SK-N-MC (cell line): Measurements from ENCODE around the gene PRSS8.

Experiments used
- DNase-seq: peaks from one replicate; pipeline ENCODE4 v3.0.0-alpha.2; 2011; ENCODE audit warnings: low read depth, low spot score
- H3K27ac ChIP-seq: fragments of 200-600 bp; sonication (generic); 2 replicates; pipeline ENCODE4 v1.5.1; 2016; ENCODE audit warnings: mixed run types
- H3K36me3 ChIP-seq: fragments of 200-600 bp; sonication (generic); 2 replicates; pipeline ENCODE4 v1.6.1; 2017; ENCODE audit warnings: antibody characterized with exemption, low read length, mixed read lengths; ENCODE audit not compliant: insufficient read depth
- H3K4me3 ChIP-seq: fragments of 200-600 bp; sonication (generic); 2 replicates; pipeline ENCODE4 v1.5.1; 2016
- H3K9ac ChIP-seq: fragments of 200-600 bp; sonication (generic); 2 replicates; pipeline ENCODE4 v1.8.0; 2017; ENCODE audit warnings: mixed run types, mixed read lengths; ENCODE audit not compliant: insufficient read length
- H3K9me3 ChIP-seq: fragments of 200-600 bp; sonication (generic); 2 replicates; pipeline ENCODE4 v1.6.1; 2017; ENCODE audit warnings: low read depth, mild to moderate bottlenecking, antibody characterized with exemption, low read length, moderate library complexity, mixed read lengths
- EZH2 ChIP-seq: fragments of 200-600 bp; sonication (generic); IDR thresholded peaks from one replicate; pipeline ENCODE4 v1.6.1; 2017; ENCODE audit warnings: antibody characterized with exemption
- FOXP2 ChIP-seq: optimal IDR thresholded peaks from 2 replicates; pipeline ENCODE3; 2011; ENCODE audit warnings: mild to moderate bottlenecking, moderate library complexity; ENCODE audit not compliant: insufficient read depth; ENCODE audit errors: extremely low read length, control extremely low read depth
- POLR2AphosphoS5 ChIP-seq: IDR thresholded peaks from 2 replicates; pipeline ENCODE4 v1.6.1; 2012; ENCODE audit warnings: mild to moderate bottlenecking, low read depth, low read length, borderline replicate concordance

PRSS8 gene

DNA sequence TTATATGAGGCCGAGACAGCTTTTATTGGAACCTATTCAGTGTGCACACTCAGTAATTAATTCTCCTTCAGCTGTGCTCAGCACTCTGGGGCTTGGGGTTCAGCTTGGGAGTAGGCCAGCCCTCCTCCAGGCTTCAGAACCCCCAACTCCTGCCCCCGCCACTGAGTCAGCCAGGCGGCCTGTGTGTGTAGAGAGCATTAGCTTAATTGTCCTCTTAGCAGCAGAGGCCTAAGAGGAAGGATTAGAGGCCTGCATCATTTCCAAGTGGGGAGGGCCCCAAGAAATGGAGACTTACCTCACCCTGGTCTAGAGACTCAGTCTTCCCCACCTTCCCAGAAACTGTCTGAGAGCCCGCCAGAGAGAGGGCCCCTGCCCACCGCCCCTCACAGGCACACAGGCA lies 47.6 kb downstream of the PRSS8 start:
- Histone ChIP-seq H3K27ac (no peak overlapping the region), H3K9me3 (no peaks in the 10 kb centered on the region), H3K4me3 (no peak overlapping the region), H3K36me3 (peaks cover 12% of the 10 kb centered on the region; the same call in 1 of the 2 replicates), H3K9ac (no peak overlapping the region)
- DNase-seq: no peak
- no peak for TF ChIP-seq EZH2
- TF ChIP-seq FOXP2: no peak
- TF ChIP-seq POLR2AphosphoS5: no peak

DNA sequence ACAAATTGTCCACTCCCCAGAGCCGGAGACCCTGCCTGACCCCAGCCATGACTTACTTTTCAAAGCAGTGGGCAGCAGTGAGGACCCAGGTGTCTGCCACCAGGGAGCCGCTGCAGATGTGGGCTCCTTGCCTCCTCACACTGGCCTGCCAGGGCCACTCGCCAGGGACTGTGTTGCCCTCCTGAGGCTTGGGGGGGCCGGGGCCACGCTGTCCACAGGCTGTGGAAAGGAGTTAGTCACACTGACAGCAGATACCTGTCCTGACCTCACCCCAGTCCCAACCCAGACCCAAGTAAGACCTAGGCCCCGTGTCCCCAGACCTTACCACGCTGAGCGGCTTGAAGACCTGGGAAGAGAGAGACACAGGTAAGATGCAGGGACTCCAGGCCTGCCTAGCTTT lies 48.0 kb downstream of the PRSS8 start:
- Histone ChIP-seq H3K9ac (no peak overlapping the region), H3K36me3 (peaks cover 12% of the 10 kb centered on the region; the same call in 1 of the 2 replicates), H3K4me3 (no peak overlapping the region), H3K27ac (no peak overlapping the region), H3K9me3 (no peaks in the 10 kb centered on the region)
- no peak for TF ChIP-seq EZH2
- TF ChIP-seq FOXP2: no peak
- no peak for TF ChIP-seq POLR2AphosphoS5
- no peak for DNase-seq

DNA sequence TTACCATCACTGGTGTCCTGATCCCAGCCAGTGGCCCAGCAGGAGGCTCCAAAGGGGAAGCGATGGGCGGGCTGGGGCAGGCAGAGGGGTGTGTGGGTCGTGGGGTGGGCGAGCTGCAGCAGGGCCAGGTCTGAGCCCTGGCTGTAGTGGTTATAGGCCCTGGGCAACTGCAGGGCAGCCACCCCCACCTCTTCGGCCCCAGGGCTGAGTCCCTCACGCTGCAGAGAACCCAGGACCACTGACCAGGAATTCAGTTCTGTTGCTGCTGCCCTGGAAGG lies 49.0 kb downstream of the PRSS8 start:
- DNase-seq: no peak
- Histone ChIP-seq H3K9me3 (no peaks in the 10 kb centered on the region), H3K36me3 (peaks cover 9% of the 10 kb centered on the region; the same call in 1 of the 2 replicates), H3K27ac (no peak overlapping the region), H3K4me3 (no peak overlapping the region), H3K9ac (no peak overlapping the region)
- TF ChIP-seq POLR2AphosphoS5 (no peak), FOXP2 (no peak)

DNA sequence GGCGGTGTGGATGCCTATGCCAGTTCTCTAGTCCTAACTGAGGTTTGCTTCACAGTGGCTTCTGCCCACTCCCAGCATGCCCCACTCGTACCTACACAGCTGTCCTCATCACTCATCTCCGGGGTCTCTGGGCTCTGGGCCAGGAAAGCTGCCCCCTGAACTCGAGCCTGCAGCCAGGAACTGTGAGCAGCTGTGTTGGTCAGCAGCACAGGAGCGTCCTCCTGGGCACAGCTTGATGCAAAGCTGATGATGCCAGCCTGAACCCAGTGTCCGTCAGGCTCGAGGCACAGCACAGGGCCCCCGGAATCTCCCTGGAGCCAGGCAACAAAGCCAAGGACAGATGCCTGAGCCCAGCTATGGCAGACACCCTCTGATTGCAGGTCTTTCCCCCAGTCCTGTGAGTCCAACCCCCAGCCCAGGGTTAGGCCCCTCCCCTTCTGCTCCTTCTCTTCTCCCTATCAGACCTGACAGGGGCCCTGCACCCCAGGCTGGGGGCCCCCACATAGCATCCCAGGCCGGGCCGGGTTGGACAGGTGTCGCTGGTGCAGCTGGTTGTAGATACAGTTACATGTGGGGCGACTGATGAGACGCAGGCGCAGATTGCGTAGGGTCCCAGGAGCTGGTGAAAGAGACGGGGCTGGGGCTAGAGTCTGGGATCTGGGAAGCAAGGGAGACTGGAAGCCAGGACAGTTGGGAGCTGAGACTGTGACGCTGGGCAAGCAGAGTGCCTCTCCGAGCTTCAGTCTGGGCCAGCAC lies 49.5 kb downstream of the PRSS8 start:
- Histone ChIP-seq H3K36me3 (peaks cover 8% of the 10 kb centered on the region; the same call in 1 of the 2 replicates), H3K9me3 (no peaks in the 10 kb centered on the region), H3K4me3 (no peak overlapping the region), H3K27ac (no peak overlapping the region), H3K9ac (no peak overlapping the region)
- DNase-seq: no peak
- no peak for TF ChIP-seq FOXP2
- no peak for TF ChIP-seq EZH2
- no peak for TF ChIP-seq POLR2AphosphoS5

DNA sequence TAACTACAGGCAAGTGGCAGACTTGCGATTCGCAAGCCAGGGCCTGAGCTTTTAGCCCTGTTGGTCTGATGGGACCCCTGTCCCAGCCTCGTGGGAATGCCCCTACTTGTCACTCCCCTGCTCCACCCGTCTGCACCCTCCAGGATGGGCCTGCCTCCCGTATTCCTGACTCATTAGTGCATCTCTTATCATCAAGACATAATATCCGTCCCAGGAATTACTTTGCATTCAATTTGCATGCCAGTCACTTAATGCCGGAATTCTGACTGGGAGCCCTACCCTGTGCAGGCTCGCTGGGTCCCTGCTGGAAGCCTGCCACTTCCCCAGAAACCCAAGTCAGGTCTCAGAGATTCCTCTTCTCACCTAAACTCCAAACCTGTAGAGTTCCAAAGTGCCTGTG lies 50.1 kb downstream of the PRSS8 start:
- peaks cover 7% of the 10 kb centered on the region; the same call in 1 of the 2 replicates for H3K36me3 ChIP-seq
- no peak overlapping the region for H3K27ac ChIP-seq
- no peak for DNase-seq
- H3K9me3 ChIP-seq: no peaks in the 10 kb centered on the region
- TF ChIP-seq POLR2AphosphoS5: no peak
- TF ChIP-seq EZH2: no peak
- H3K9ac ChIP-seq: no peak overlapping the region
- no peak overlapping the region for H3K4me3 ChIP-seq

DNA sequence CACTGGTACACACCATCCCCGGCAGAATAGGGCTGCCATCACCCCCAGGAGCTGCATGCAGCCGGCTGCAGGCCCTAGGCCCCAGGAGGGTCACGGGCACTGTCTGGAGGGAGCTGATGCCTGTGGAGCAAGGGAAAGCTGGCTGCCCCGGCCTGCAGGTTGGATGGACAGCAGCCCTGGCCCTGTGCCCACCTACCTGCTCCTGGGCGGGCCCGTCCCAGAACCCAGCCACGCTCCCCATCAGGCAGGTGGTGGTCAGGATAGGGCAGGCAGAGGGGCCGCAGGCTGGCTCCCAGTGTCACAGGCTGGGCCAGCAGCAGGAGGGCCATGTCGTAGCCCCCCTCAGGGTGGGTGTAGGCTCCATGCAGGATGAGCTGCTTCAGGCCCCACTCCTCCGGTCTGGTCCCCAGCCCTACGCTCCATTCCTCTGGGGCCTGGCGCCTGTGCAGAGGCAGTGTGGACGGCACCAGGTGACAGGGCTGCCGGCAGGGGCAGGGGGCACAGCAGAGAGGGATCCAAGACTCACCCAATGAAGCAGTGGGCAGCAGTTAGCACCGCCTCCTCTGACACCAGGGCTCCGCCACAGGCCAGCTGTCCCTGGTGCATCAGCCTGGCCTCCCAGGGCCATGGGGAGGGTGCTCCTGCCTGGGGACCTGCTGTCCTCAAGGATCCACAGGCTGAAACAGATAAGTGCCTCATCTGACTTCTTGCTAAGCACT lies 50.8 kb downstream of the PRSS8 start:
- TF ChIP-seq EZH2 (no peak), POLR2AphosphoS5 (no peak), FOXP2 (no peak)
- H3K9ac ChIP-seq: no peak overlapping the region
- DNase-seq: no peak
- H3K9me3 ChIP-seq: no peaks in the 10 kb centered on the region
- no peak overlapping the region for H3K27ac ChIP-seq
- H3K4me3 ChIP-seq: no peak overlapping the region
- H3K36me3 ChIP-seq: peaks cover 13% of the 10 kb centered on the region; the same call in 1 of the 2 replicates

DNA sequence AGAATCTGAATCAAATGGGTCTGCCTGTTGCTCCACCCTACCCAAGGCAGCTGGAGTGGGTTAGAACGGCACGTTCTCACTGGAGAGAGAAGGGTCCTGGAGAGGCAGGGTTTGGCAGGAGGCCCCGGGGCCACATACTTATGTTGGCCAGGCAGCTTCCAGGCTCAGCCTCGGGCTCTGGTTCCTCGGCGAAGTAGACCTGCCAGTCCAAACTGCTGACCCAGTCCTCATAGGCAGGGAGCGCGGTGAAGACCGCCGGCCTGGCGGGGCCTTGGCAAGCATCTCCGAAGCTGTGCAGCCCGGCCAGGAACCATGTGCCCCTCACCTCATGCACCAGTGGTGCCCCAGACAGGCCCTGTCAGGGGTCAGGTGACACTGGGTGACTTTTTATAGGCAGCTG lies 51.5 kb downstream of the PRSS8 start:
- Histone ChIP-seq H3K27ac (no peak overlapping the region), H3K9ac (no peak overlapping the region), H3K36me3 (peaks cover 17% of the 10 kb centered on the region; the same call in 1 of the 2 replicates), H3K4me3 (no peak overlapping the region), H3K9me3 (no peaks in the 10 kb centered on the region)
- no peak for DNase-seq
- TF ChIP-seq EZH2: no peak
- no peak for TF ChIP-seq FOXP2
- TF ChIP-seq POLR2AphosphoS5: no peak

DNA sequence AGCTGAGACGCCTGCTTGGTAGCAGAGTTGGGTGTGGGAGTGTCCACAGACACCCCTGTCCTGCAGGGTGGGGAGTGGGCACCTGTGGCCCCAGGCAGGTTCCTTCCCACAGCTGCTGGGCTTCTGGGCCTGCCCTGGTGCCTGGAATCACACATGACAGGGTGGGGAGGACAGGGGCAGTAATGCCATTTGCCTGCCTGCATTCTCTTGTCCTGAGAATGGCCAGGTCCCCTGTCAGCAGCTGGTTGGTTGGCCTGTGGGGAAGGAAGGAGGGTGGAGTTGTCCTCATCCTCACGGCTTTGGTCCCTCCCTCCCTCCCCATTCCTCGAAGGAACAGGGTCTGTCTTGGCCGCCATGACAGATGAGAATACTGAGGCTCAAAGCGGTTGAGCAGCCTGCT lies 52.0 kb downstream of the PRSS8 start:
- H3K27ac ChIP-seq: peak overlapping the region; percentile 68
- no peak overlapping the region for H3K4me3 ChIP-seq
- peaks cover 21% of the 10 kb centered on the region; the same call in 1 of the 2 replicates for H3K36me3 ChIP-seq
- no peaks in the 10 kb centered on the region for H3K9me3 ChIP-seq
- H3K9ac ChIP-seq: peak overlapping the region; percentile 19
- DNase-seq: no peak
- TF ChIP-seq POLR2AphosphoS5 (no peak), EZH2 (no peak), FOXP2 (no peak)

DNA sequence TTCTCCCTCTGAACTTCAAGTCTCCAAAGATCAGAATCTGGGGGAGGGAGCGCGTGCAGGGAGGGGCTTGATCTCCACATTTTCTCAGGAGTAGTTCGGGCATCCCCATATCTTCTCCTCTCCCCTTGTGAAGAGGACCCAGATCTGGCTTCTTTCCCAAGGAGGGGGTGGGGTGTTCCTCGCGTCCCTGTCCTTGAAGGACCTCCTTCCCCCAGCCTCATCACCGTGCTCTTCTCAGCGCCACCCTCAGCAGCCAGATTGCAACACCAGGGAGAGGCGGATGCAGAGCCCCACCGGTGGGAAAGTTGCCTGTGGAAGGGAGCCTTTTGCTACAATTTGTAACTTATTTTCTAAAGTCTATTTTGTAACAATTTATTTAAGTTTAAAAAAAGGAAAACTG lies 52.4 kb downstream of the PRSS8 start:
- peak overlapping the region; percentile 19 for H3K9ac ChIP-seq
- TF ChIP-seq FOXP2 (no peak), EZH2 (no peak), POLR2AphosphoS5 (no peak)
- peak overlapping the region; percentile 68 for H3K27ac ChIP-seq
- no peaks in the 10 kb centered on the region for H3K9me3 ChIP-seq
- no peak for DNase-seq
- no peak overlapping the region for H3K4me3 ChIP-seq
- H3K36me3 ChIP-seq: peaks cover 26% of the 10 kb centered on the region; the same call in 1 of the 2 replicates
